ENCODE data around the gene UNCX. TPM values are rescaled to one million over a fixed set of nuclear protein-coding genes. Genes with fewer than 3 reads are reported as not detected.

Gene UNCX
- total RNA-seq, 2 experiments from 2014 or later, result not detected

- no peak for TF ChIP-seq CTCF (IDR thresholded peaks at IDR 0.05)
- ChIA-PET CTCF (interaction anchor here (0.7 to 2.9 kb wide), 8 partner anchors 12 to 246 kb away, joined by 3 to 14 read pairs (median 4); no protein-coding TSS in a partner anchor), POLR2A (interaction anchor here (1.0 kb wide), 1 partner anchor 171 kb away, joined by 3 read pairs; no protein-coding TSS in a partner anchor)
- Mint-ChIP-seq H3K27ac (no peak overlapping the region), H3K9me3 (no peaks in the 10 kb centered on the region), H3K4me3 (no peak overlapping the region), H3K27me3 (peaks cover 61% of the 10 kb centered on the region), H3K4me1 (ENCODE audit: low read depth) (peaks cover 10% of the 10 kb centered on the region), H3K36me3 (ENCODE audit: low read depth) (no peaks in the 10 kb centered on the region)
- ATAC-seq (no peak), DNase-seq (no peak)
- intact Hi-C loops (cut with micrococcal nuclease), result loop anchor here (5.0 kb wide), 1 partner anchor 184 kb away; no protein-coding TSS in a partner anchor
These were observed 4.7 kb upstream of the UNCX start for GRCh38 chr7:1227814-1228544.

- ChIA-PET CTCF (interaction anchor here (0.7 to 2.9 kb wide), 4 partner anchors 11 to 245 kb away, joined by 3 to 14 read pairs (median 5); no protein-coding TSS in a partner anchor), POLR2A (no interaction called here)
- H3K4me3 Mint-ChIP-seq, result no peak overlapping the region
- H3K4me1 Mint-ChIP-seq (ENCODE audit: low read depth), result peaks cover 10% of the 10 kb centered on the region
- H3K36me3 Mint-ChIP-seq (ENCODE audit: low read depth), result no peaks in the 10 kb centered on the region
- no peak for TF ChIP-seq CTCF (IDR thresholded peaks at IDR 0.05)
- intact Hi-C loops (cut with micrococcal nuclease), result loop anchor here (5.0 kb wide), 1 partner anchor 184 kb away; no protein-coding TSS in a partner anchor
- DNase-seq (no peak), ATAC-seq (no peak)
- H3K27me3 Mint-ChIP-seq, result peaks cover 58% of the 10 kb centered on the region
- no peaks in the 10 kb centered on the region for H3K9me3 Mint-ChIP-seq
- H3K27ac Mint-ChIP-seq, result no peak overlapping the region
These were observed 4.0 kb upstream of the UNCX start for GRCh38 chr7:1228545-1229201.

GRCh38 chr7:1229202-1229947 lies 3.3 kb upstream of the UNCX start:
- no peak overlapping the region for H3K27ac Mint-ChIP-seq
- CTCF ChIA-PET, result interaction anchor here (1.0 kb wide), 1 partner anchor 10 kb away, joined by 3 read pairs; no protein-coding TSS in a partner anchor
- H3K27me3 Mint-ChIP-seq, result peaks cover 62% of the 10 kb centered on the region

GRCh38 chr7:1229956-1230355 lies 2.7 kb upstream of the UNCX start:
- TF ChIP-seq CTCF (IDR thresholded peaks at IDR 0.05), result no peak
- peaks cover 65% of the 10 kb centered on the region for H3K27me3 Mint-ChIP-seq
- H3K4me1 Mint-ChIP-seq (ENCODE audit: low read depth), result peaks cover 11% of the 10 kb centered on the region
- H3K9me3 Mint-ChIP-seq, result no peaks in the 10 kb centered on the region
- ChIA-PET POLR2A (interaction anchor here (0.6 kb wide), 1 partner anchor 9 kb away, joined by 3 read pairs; no protein-coding TSS in a partner anchor), CTCF (interaction anchor here (1.0 kb wide), 1 partner anchor 9 kb away, joined by 3 read pairs; no protein-coding TSS in a partner anchor)
- ATAC-seq (no peak), DNase-seq (no peak)
- H3K4me3 Mint-ChIP-seq, result no peak overlapping the region
- no peak overlapping the region for H3K27ac Mint-ChIP-seq
- no peaks in the 10 kb centered on the region for H3K36me3 Mint-ChIP-seq (ENCODE audit: low read depth)
- intact Hi-C loops (cut with micrococcal nuclease), result loop anchor here (5.0 kb wide), 1 partner anchor 182 kb away; no protein-coding TSS in a partner anchor

More at GRCh38 chr7:1229202-1229947, 3.3 kb upstream of the UNCX start:
- TF ChIP-seq CTCF (IDR thresholded peaks at IDR 0.05), result no peak
- POLR2A ChIA-PET, result no interaction called here
- Mint-ChIP-seq H3K4me1 (ENCODE audit: low read depth) (peaks cover 10% of the 10 kb centered on the region), H3K9me3 (no peaks in the 10 kb centered on the region), H3K4me3 (no peak overlapping the region), H3K36me3 (ENCODE audit: low read depth) (no peaks in the 10 kb centered on the region)
- intact Hi-C loops (cut with micrococcal nuclease), result loop anchor here (5.0 kb wide), 1 partner anchor 183 kb away; no protein-coding TSS in a partner anchor
- no peak for ATAC-seq
- DNase-seq, result no peak

Data from activated CD8-positive, alpha-beta T cell treated with anti-CD3 and anti-CD28 coated beads for 36 hours (primary cell).